ENCODE measurements around the gene TUSC2. TPM values are rescaled to one million over a fixed set of nuclear protein-coding genes. Genes with fewer than 3 reads are reported as not detected.

The TUSC2 gene
- total RNA-seq, 2 donors from 2014 or later, result 23.5 to 28.1 TPM

- peak; percentile 50 for TF ChIP-seq CTCF (conservative IDR thresholded peaks at IDR 0.05)
- peak overlapping the region; percentile 80 for H3K4me3 Mint-ChIP-seq
- Histone ChIP-seq H3K4me1 (ENCODE audit: control insufficient read depth, insufficient read depth, low read length) (peaks cover 10% of the 10 kb centered on the region), H3K27ac (ENCODE audit: low read depth, low read length) (peak overlapping the region; percentile 67), H3K36me3 (ENCODE audit: control insufficient read depth, insufficient read depth, low read length) (peaks cover 17% of the 10 kb centered on the region), H3K9ac (ENCODE audit: extremely low read depth, low read length, poor library complexity, severe bottlenecking) (peak overlapping the region; percentile 64), H3K9me3 (ENCODE audit: control insufficient read depth, low read length) (no peaks in the 10 kb centered on the region), H3K4me3 (ENCODE audit: low read length) (peak overlapping the region; percentile 92), H3K27me3 (ENCODE audit: control insufficient read depth, insufficient read depth, low read length, poor library complexity, severe bottlenecking) (peaks cover 36% of the 10 kb centered on the region)
- WGBS, 2 experiments (ENCODE audit: insufficient coverage in 1 of 2, insufficient read length in 1 of 2), result 0% methylated on average over 15 to 31 of the region's 31 CpGs
- peaks cover 34% of the 10 kb centered on the region for H3K27me3 Mint-ChIP-seq (ENCODE audit: insufficient read depth)
- no peak for DNase-seq
- H3K27ac Mint-ChIP-seq, result peak overlapping the region; percentile 98
- H3K9me3 Mint-ChIP-seq, result no peaks in the 10 kb centered on the region
- H3K36me3 Mint-ChIP-seq (ENCODE audit: low read depth), result peaks cover 10% of the 10 kb centered on the region
- peaks cover 10% of the 10 kb centered on the region for H3K4me1 Mint-ChIP-seq
These were observed 8.6 kb upstream of the TUSC2 start for GRCh38 chr3:50336452-50337174.

GRCh38 chr3:50334339-50335075 lies 6.5 kb upstream of the TUSC2 start:
- Histone ChIP-seq H3K4me3 (ENCODE audit: low read length) (peak overlapping the region; percentile 3), H3K4me1 (ENCODE audit: control insufficient read depth, insufficient read depth, low read length) (peaks cover 10% of the 10 kb centered on the region), H3K36me3 (ENCODE audit: control insufficient read depth, insufficient read depth, low read length) (peaks cover 38% of the 10 kb centered on the region), H3K27me3 (ENCODE audit: control insufficient read depth, insufficient read depth, low read length, poor library complexity, severe bottlenecking) (peaks cover 15% of the 10 kb centered on the region), H3K9me3 (ENCODE audit: control insufficient read depth, low read length) (no peaks in the 10 kb centered on the region), H3K9ac (ENCODE audit: extremely low read depth, low read length, poor library complexity, severe bottlenecking) (no peak overlapping the region), H3K27ac (ENCODE audit: low read depth, low read length) (no peak overlapping the region)
- no peak for TF ChIP-seq CTCF (conservative IDR thresholded peaks at IDR 0.05)
- Mint-ChIP-seq H3K36me3 (ENCODE audit: low read depth) (peaks cover 28% of the 10 kb centered on the region), H3K4me3 (no peak overlapping the region), H3K9me3 (no peaks in the 10 kb centered on the region), H3K4me1 (peaks cover 10% of the 10 kb centered on the region), H3K27ac (no peak overlapping the region), H3K27me3 (ENCODE audit: insufficient read depth) (peaks cover 15% of the 10 kb centered on the region)
- no peak for DNase-seq
- 93 to 100% methylated on average over 5 of the region's 5 CpGs for WGBS, 2 experiments (ENCODE audit: insufficient coverage in 1 of 2, insufficient read length in 1 of 2)

GRCh38 chr3:50333744-50334328 lies 5.8 kb upstream of the TUSC2 start:
- Mint-ChIP-seq H3K9me3 (no peaks in the 10 kb centered on the region), H3K4me1 (peaks cover 10% of the 10 kb centered on the region), H3K36me3 (ENCODE audit: low read depth) (peaks cover 29% of the 10 kb centered on the region), H3K27ac (peak overlapping the region; percentile 55), H3K27me3 (ENCODE audit: insufficient read depth) (peaks cover 8% of the 10 kb centered on the region), H3K4me3 (no peak overlapping the region)
- DNase-seq, result no peak
- TF ChIP-seq CTCF (conservative IDR thresholded peaks at IDR 0.05), result no peak
- Histone ChIP-seq H3K27me3 (ENCODE audit: control insufficient read depth, insufficient read depth, low read length, poor library complexity, severe bottlenecking) (peaks cover 8% of the 10 kb centered on the region), H3K4me1 (ENCODE audit: control insufficient read depth, insufficient read depth, low read length) (peaks cover 10% of the 10 kb centered on the region), H3K4me3 (ENCODE audit: low read length) (peak overlapping the region; percentile 3), H3K9me3 (ENCODE audit: control insufficient read depth, low read length) (no peaks in the 10 kb centered on the region), H3K27ac (ENCODE audit: low read depth, low read length) (no peak overlapping the region), H3K9ac (ENCODE audit: extremely low read depth, low read length, poor library complexity, severe bottlenecking) (no peak overlapping the region), H3K36me3 (ENCODE audit: control insufficient read depth, insufficient read depth, low read length) (peaks cover 41% of the 10 kb centered on the region)
- WGBS, 2 experiments (ENCODE audit: insufficient coverage in 1 of 2, insufficient read length in 1 of 2), result 90 to 95% methylated on average over 8 to 12 of the region's 12 CpGs

Measured in endodermal cell (in vitro differentiated cells).